GM13977 (cell line): ENCODE measurements around the gene SGF29.

Source experiments
- DNase-seq: peaks from one replicate; pipeline ENCODE4 v3.0.0; 2012; ENCODE audit warnings: low spot score
- CTCF ChIP-seq: IDR thresholded peaks from 2 replicates; pipeline ENCODE4 v1.5.1; 2012; ENCODE audit warnings: mild to moderate bottlenecking, control low read depth; ENCODE audit not compliant: insufficient read depth; ENCODE audit errors: extremely low read depth, missing control alignments
- in situ Hi-C: fragments of 300-500 bp; cut with MboI; formaldehyde crosslinking; loops from one replicate; pipeline ENCODE4 v1.12.0; 2022; ENCODE audit warnings: low sequenced_read_pairs, low pct_unique_long_range_greater_than_20kb, mixed read lengths, inconsistent platforms; ENCODE audit not compliant: unreplicated experiment

Gene SGF29

GRCh38 chr16:28532940-28533647 lies 20.6 kb upstream of the SGF29 start:
- no peak for TF ChIP-seq CTCF
- DNase-seq: no peak
- in situ Hi-C loops: loop anchor here (25.0 kb wide), 1 partner anchor 221 kb away; no protein-coding TSS in a partner anchor

GRCh38 chr16:28534542-28535373 lies 19.0 kb upstream of the SGF29 start:
- TF ChIP-seq CTCF: no peak
- no peak for DNase-seq
- in situ Hi-C loops: loop anchor here (25.0 kb wide), 1 partner anchor 222 kb away; no protein-coding TSS in a partner anchor

GRCh38 chr16:28537076-28537475 lies 16.6 kb upstream of the SGF29 start:
- in situ Hi-C loops: loop anchor here (25.0 kb wide), 1 partner anchor 225 kb away; no protein-coding TSS in a partner anchor
- no peak for DNase-seq
- no peak for TF ChIP-seq CTCF

GRCh38 chr16:28537964-28538732 lies 15.6 kb upstream of the SGF29 start:
- in situ Hi-C loops: loop anchor here (25.0 kb wide), 1 partner anchor 226 kb away; no protein-coding TSS in a partner anchor
- DNase-seq: no peak
- no peak for TF ChIP-seq CTCF

GRCh38 chr16:28538733-28539596 lies 14.8 kb upstream of the SGF29 start, which contains the start of gene NUPR1:
Gene NUPR1, minus strand, starts transcription at chr16:28538974. Its CDS starts 67 bp downstream, at chr16:28538907.
- no peak for DNase-seq
- in situ Hi-C loops: loop anchor here (25.0 kb wide), 1 partner anchor 227 kb away; no protein-coding TSS in a partner anchor
- TF ChIP-seq CTCF: no peak

GRCh38 chr16:28540346-28540745 lies 13.4 kb upstream of the SGF29 start:
- no peak for TF ChIP-seq CTCF
- DNase-seq: no peak
- in situ Hi-C loops: loop anchor here (25.0 kb wide), 1 partner anchor 228 kb away; no protein-coding TSS in a partner anchor
